Pancreas (tissue), 10 donors: ENCODE data around the gene TOR4A. TPM values are rescaled to one million over a fixed set of nuclear protein-coding genes. Genes with fewer than 3 reads are reported as not detected.
A peak's percentile ranks its signal among the peaks of the same experiment; 100 is the strongest.

Experiments
- ATAC-seq, 4 donors: fragments of 200-7000 bp; cut with Tn5 transposase; one replicate each; pipeline versions ENCODE4 v1.8.0 to v1.9.1; 2020; ENCODE audit warnings: mild to moderate bottlenecking in 4 of 4, moderate library complexity in 4 of 4
- DNase-seq, 6 donors: peaks; one replicate each; pipeline ENCODE4 v3.0.0-alpha.2; 2020
- FAIRE-seq: peaks from 2 replicates; lab custom pipeline; 2012; peaks lifted over from hg19 to GRCh38; lab: Jason Lieb, UNC
- H3K27ac ChIP-seq, 4 donors: fragments of 200-600 bp; sonication (generic); 1 replicate in 3 of 4; 2 replicates in 1 of 4; pipeline versions ENCODE4 v1.5.0 to v1.8.0; 2020
- H3K27me3 ChIP-seq, 4 donors: fragments of 200-600 bp; one replicate each; pipeline ENCODE4 v1.8.0; 2021
- H3K36me3 ChIP-seq, 3 donors: fragments of 200-600 bp; sonication (generic) in 1 of 3; one replicate each; pipeline versions ENCODE4 v1.5.0 to v1.8.0; 2020 to 2021
- H3K4me1 ChIP-seq, 3 donors: fragments of 200-600 bp; one replicate each; pipeline ENCODE4 v1.8.0; 2021
- H3K4me3 ChIP-seq, 4 donors: fragments of 200-600 bp; sonication (generic) in 2 of 4; one replicate each; pipeline versions ENCODE4 v1.5.0 to v1.8.0; 2020 to 2021
- H3K9me3 ChIP-seq, 4 donors: fragments of 200-600 bp; one replicate each; pipeline ENCODE4 v1.8.0; 2021
- CTCF ChIP-seq, 4 donors: fragments of 200-600 bp; sonication (generic) in 3 of 4; IDR thresholded peaks; one replicate each; pipeline versions ENCODE4 v1.5.0 to v1.8.0; 2021; ENCODE audit warnings: antibody characterized with exemption in 4 of 4
- WGBS, 2 donors: extraction: QIAGEN DNeasy Blood & Tissue Kit; methylation state at CpG; one replicate each; pipeline ENCODE4 v1.1.7; 2013; 5-methylcytosine and 5-hydroxymethylcytosine counted together
- intact Hi-C, 3 donors: fragments of 100-400 bp; cut with DNase I; formaldehyde crosslinking; loops; one replicate each; pipeline versions ENCODE4 v1.11.1 to v1.14.2; 2022
- polyA plus RNA-seq, 2 donors: library from polyadenylated mRNA; stranded (reverse); fragments of 200-250 nt; gene quantifications; one replicate each; pipeline ENCODE4 v1.2.3, GENCODE V29; 2013
- total RNA-seq, 6 donors: library from RNA; stranded (reverse); fragmentation: NEBNext Ultra II Directional in 4 of 6; extraction: Animal tissue kit (Norgen Biotek cat#: 25700) in 4 of 6; gene quantifications; one replicate each; pipeline versions ENCODE4 v1.2.1 to v1.2.4, GENCODE V29; 2021 to 2023
- donor health status: healthy with polysubstance abuse.
- donor health status: DM: no; HTN: no; CAD: no; lungs with moderate emphysema.
- donor health status: DM: no; HTN: no; CAD: no.
- donor health status: control.
- donor health status: control.
- donor health status: Bipolar disorder and iron deficiency.
- donor health status: DM: yes; HTN: yes; CAD: no.
- donor health status: DM: no; HTN: no; CAD: no.
- donor health status: DM: no; HTN: no; CAD: no.
- donor health status: DM: yes; HTN: yes; CAD: no.

The TOR4A gene
- total and polyA plus RNA-seq, 8 donors, result 1.4 to 6.8 (median 4.2) TPM

- no peak for FAIRE-seq
- no peak for TF ChIP-seq CTCF (IDR thresholded peaks at IDR 0.05)
- intact Hi-C loops, result no loop called here
- H3K9me3 ChIP-seq, result no peaks in the 10 kb centered on the region
- ATAC-seq, result no peak
- H3K27me3 ChIP-seq, result no peaks in the 10 kb centered on the region
- H3K4me3 ChIP-seq, result no peak overlapping the region
- peak in 3 of 6 donors; percentile 43 to 81 (median 56) for DNase-seq
- no peaks in the 10 kb centered on the region for H3K36me3 ChIP-seq
- peaks cover 12 to 20% (median 14%) of the 10 kb centered on the region in 3 donors for H3K4me1 ChIP-seq
- WGBS, 2 donors, result 89 to 95% methylated on average over 20 to 22 of the region's 22 CpGs
- no peak overlapping the region for H3K27ac ChIP-seq
Measured at GRCh38 chr9:137319739-137320551, 42.4 kb downstream of the TOR4A start.

GRCh38 chr9:137320555-137321384 is 43.2 kb downstream of the TOR4A start:
- DNase-seq, result peak in 2 of 6 donors; percentile 35 to 70
- FAIRE-seq, result no peak
- no peak for ATAC-seq
- no peaks in the 10 kb centered on the region for H3K27me3 ChIP-seq
- TF ChIP-seq CTCF (IDR thresholded peaks at IDR 0.05), result no peak
- no peaks in the 10 kb centered on the region for H3K36me3 ChIP-seq
- no peak overlapping the region for H3K4me3 ChIP-seq
- intact Hi-C loops, result no loop called here
- H3K9me3 ChIP-seq, result no peaks in the 10 kb centered on the region
- WGBS, 2 donors, result 81 to 83% methylated on average over 21 to 24 of the region's 24 CpGs
- H3K27ac ChIP-seq, result no peak overlapping the region
- peaks cover 5 to 12% (median 6%) of the 10 kb centered on the region in 3 donors for H3K4me1 ChIP-seq

GRCh38 chr9:137321726-137322361 is 44.3 kb downstream of the TOR4A start:
- intact Hi-C loops, result no loop called here
- H3K9me3 ChIP-seq, result no peaks in the 10 kb centered on the region
- no peak overlapping the region for H3K4me3 ChIP-seq
- no peak for DNase-seq
- no peak for ATAC-seq
- 86 to 88% methylated on average over 22 of the region's 22 CpGs for WGBS, 2 donors
- H3K27me3 ChIP-seq, result no peaks in the 10 kb centered on the region
- H3K36me3 ChIP-seq, result no peaks in the 10 kb centered on the region
- H3K4me1 ChIP-seq, result peaks cover 0 to 2% (median 0%) of the 10 kb centered on the region in 3 donors
- no peak for FAIRE-seq
- TF ChIP-seq CTCF (IDR thresholded peaks at IDR 0.05), result no peak
- no peak overlapping the region for H3K27ac ChIP-seq

- DNase-seq (peak in 2 of 6 donors; percentile 23 to 72), FAIRE-seq (no peak)
- 94 to 95% methylated on average over 37 of the region's 37 CpGs for WGBS, 2 donors
Measured at GRCh38 chr9:137323531-137324331, 46.2 kb downstream of the TOR4A start.

More at GRCh38 chr9:137323531-137324331, 46.2 kb downstream of the TOR4A start:
- Histone ChIP-seq H3K4me3 (no peak overlapping the region), H3K4me1 (no peaks in the 10 kb centered on the region), H3K27me3 (no peaks in the 10 kb centered on the region), H3K9me3 (no peaks in the 10 kb centered on the region), H3K36me3 (no peaks in the 10 kb centered on the region), H3K27ac (no peak overlapping the region)
- no peak for ATAC-seq
- TF ChIP-seq CTCF (IDR thresholded peaks at IDR 0.05), result no peak
- intact Hi-C loops, result no loop called here
